SH-SY5Y (cell line): ENCODE data around the gene SETD5.

Experiments
- GATA2 ChIP-seq: IDR thresholded peaks from 2 replicates; pipeline ENCODE4 v1.6.1; 2011; ENCODE audit warnings: mild to moderate bottlenecking, low read depth, low read length
- GATA3 ChIP-seq: IDR thresholded peaks from 2 replicates; pipeline ENCODE4 v1.6.1; 2011; ENCODE audit warnings: low read depth, mild to moderate bottlenecking, low read length, moderate library complexity

SETD5 gene

DNA sequence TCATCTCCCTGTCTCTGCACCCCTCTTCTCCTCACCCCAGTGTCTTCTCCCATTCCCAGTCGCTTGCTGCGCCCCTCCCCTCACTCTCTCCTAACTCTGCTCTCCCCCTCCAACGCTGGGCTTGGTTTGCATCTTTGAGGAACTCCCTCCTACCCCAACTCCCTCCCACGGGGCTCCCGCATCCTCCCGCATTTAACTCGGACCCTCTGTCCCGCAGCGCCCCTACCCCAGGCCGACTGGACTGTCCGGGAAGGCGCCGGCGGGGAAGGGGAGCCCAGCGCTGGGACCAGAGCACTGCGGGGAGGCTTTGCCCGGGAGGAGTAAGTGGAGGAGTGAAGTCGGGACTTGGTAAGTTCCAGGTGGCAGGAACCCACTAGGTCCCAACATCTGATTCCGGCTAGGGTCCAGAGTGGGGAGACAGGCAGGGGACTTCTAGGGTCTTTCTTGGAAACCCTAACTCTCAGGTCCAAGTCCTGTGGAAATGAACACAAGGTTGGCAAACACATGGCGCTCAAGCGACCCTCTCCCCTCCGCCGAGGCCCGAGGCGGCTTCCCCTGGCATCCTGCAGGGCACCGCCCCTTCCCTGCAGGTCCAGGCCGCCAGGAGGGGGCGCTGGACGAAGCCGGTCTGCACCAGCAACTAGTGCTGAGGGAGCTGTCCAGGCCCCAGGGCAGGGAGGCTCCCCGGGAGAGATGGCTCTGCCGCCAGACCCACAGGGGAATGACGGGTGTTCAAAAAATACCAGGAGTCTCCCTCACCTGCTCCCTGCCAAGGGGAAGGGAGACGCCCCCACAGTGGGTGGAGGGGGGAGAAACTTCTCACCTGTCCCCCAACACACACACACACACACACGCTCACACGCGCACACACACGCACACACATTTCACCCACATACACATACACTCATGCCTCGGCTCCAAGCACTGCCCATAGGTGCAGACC, 103.0 kb downstream of the SETD5 start:
- no peak for TF ChIP-seq GATA2
- TF ChIP-seq GATA3: no peak

DNA sequence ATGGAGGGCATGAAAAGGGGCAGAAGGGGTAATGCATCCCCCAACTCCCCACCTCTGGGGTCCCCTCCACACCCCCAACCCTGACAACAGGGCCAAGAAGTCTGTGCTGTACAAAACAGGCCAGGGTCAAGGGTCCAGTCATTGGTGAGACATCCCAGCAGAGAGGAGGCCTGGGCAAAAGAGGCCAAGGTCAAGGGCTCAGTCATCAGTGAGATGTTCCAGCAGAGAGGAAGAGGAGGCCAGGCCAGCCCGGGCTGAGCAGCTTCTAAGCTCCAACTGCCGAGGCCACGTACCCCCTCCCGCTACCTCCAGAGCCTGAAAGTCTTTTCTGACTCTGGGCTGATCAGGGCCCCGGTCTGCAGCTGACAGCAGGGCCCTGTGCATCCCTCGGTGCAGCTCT, 103.8 kb downstream of the SETD5 start:
- TF ChIP-seq GATA3 (no peak), GATA2 (no peak)

DNA sequence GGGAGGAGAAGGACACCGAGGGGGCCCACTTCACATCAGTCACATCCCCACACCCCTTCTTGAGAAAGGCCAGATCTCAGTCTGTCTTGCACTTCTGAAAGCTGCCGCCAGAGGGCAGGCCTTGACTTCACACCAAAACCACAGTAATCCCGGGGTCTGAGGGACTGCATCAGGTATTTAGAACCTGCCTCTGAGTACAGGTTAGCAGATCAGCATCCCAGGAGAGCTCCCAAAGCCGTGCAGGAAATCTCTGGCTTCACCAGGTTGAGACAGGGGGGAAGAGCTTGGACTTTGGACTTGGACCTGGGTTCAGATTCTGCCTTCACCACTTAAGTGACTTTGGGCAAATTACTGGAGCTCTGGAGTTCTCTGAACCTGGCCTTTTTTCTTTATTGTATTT, 105.9 kb downstream of the SETD5 start:
- TF ChIP-seq GATA3 (no peak), GATA2 (no peak)

DNA sequence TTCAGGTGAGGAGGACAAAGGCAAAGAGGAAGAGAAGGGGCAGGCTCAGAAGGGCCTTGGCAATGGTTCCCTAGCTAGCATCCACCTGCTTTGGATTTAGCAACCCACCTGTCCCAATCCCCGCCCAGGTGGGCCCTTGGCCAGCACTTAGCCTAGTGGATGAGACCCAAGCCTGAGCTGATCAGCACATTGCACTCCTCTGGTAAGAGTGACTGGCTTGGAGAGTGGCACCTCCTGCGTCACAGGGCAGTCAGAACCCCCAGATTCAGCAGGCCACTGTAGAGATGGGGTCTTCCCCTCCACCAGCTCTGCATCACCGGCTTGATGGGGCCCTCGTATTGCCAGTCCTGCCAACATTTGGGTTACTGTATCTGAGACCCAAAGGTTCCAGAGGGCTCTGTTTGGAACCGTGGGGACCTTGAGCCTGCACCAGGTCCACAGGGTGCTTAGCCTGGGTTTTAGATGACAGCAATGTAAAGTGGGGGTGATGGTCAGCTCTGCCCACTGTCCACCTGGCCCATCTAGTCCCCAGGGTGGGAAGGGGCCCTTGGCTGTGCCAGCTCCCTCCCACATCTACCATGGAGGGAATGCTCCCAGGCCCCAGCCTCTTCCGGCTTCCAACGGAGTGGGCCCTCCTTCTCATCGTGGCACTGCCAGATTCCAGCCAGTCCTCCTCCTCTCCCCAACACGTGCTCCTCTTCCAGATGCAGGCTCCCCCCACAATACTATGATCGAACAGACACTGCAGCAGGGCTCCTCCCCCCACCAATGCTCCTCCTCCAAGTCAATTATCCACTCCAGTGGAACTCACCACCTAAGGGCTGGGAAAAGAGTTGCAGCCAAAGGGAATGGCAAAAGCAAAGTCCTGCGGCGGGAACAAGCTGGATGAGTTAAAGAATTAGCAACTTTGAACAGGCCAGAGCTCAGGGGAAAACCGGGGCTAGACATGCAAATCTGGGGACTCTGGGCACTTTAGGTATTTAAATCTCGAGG, 110.5 kb downstream of the SETD5 start:
- TF ChIP-seq GATA2 (no peak), GATA3 (no peak)

DNA sequence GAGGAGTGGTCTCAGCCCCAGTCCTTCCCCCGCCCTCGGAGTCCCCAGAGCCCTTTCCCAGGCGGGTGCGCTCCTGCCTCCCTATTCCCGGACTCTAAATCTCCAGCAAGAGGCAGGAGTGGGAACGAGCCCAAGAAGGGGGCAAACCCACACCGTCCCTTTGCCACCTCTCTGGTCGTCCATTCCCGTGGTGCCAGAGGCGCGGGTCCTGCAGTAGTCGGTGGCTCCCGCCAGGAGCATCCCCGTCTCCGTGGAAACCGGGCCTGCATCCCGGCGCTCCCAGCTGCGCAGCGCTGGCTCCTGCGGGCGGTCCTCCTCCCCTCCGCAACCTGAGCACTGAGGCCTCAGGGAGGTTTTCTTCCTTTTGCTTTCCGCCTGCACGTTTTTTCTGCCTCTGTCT, 111.4 kb downstream of the SETD5 start:
- no peak for TF ChIP-seq GATA3
- no peak for TF ChIP-seq GATA2

DNA sequence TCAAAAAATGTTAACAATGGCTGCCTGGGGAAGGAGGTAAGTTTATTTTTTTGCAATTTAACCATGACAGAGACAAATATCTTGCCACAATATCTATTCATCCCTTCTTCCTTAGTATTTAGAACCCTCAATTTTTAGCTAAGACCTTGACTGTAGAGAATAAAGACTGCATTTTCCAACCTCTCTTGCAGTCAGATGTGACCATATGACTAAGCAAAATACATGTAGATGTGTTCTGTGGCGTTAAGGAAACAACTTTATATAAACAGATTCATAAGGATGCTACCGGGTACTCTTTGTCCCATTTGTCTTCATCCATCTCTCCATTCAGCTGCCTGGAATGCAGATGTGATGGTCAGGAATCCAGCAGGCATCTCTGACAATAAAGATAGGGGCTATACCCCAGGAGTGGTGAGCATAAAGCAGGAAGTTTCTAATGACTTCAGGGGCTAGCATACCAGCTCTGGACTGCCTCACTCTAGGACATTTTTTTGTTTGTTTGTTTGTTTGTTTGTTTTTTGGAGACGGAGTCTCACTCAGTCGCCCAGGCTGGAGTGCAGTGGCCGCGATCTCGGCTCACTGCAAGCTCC, 115.1 kb downstream of the SETD5 start:
- TF ChIP-seq GATA2 (no peak), GATA3 (no peak)

DNA sequence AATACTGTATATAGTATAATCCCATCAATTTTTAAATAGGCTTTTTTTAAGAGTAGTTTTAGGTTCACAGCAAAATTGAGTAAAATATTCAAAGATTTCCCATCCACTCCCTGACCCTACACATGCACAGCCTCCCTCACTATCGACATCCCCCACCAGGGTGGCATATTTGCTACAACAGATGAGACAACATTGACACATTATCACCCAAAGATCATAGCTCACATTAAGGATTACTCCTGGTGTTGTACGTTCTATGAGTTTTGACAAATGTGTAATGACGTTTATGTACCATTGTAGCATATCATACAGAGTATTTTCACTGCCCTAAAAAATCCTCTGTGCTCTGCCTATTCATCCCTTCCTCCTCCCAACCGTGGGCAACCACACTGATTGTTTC, 116.9 kb downstream of the SETD5 start:
- no peak for TF ChIP-seq GATA3
- TF ChIP-seq GATA2: no peak

DNA sequence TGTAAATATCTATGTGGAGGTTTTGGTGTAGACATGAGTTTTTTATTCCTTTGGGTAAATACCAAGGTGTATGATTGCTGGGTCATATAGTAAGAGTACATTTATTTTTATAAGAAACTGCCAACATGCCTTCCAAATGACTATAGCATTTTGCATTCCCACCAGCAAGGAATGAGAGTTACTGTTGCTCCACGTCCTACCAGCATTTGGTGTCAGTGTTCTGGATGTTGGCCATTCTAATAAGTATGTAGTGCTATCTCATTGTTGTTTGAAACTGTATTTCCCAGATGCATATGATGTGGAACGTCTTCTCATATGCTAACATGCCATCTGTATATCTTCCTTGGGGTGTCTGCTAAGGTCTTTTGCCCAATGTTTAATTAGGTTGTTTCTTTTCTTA, 117.5 kb downstream of the SETD5 start:
- no peak for TF ChIP-seq GATA2

DNA sequence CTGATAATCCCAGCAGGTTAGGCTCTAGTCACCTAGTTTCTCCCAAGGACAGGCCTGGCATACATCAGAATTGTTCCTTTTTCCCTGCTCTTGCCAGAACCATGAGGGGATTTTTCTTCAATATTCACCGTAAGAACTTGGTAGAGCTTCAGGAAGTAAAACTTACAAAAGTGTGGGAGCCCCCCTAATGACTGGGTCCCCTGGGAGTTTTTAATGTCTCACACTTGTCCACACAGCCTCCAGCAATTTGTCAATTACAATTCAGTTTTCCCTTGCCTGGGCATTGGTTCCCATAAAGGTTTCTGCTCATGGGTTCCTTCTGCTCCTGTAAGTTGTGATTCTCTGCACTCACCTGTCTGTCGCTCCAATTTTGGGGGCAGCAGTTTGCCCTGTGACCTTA, 127.7 kb downstream of the SETD5 start:
- TF ChIP-seq GATA3 (no peak), GATA2 (no peak)
